Frontal cortex (tissue), 4 donors: ENCODE measurements around the gene NOL9. TPM values are rescaled to one million over a fixed set of nuclear protein-coding genes. Genes with fewer than 3 reads are reported as not detected.
"Not testable (repeated sequence)": the region's sequence is repeated elsewhere in the genome, so short reads cannot be mapped to it uniquely, and the experiment has no call there.

Experiments used
- DNase-seq, 2 donors: peaks; one replicate each; pipeline ENCODE4 v3.0.0; 2012; ENCODE audit warnings: low spot score in 2 of 2
- FAIRE-seq: peaks from 2 replicates; lab custom pipeline; 2012; peaks lifted over from hg19 to GRCh38; lab: Jason Lieb, UNC
- total RNA-seq: library from RNA; depleted of rRNA; stranded (reverse); fragments of >200 nt; gene quantifications from one replicate; pipeline ENCODE4 v1.2.3, GENCODE V29; 2014
- donor health status: control.
- donor health status: control.
- donor health status: control.

The NOL9 gene
- total RNA-seq, 1 donor from 2014 or later, result 35.9 TPM

DNA sequence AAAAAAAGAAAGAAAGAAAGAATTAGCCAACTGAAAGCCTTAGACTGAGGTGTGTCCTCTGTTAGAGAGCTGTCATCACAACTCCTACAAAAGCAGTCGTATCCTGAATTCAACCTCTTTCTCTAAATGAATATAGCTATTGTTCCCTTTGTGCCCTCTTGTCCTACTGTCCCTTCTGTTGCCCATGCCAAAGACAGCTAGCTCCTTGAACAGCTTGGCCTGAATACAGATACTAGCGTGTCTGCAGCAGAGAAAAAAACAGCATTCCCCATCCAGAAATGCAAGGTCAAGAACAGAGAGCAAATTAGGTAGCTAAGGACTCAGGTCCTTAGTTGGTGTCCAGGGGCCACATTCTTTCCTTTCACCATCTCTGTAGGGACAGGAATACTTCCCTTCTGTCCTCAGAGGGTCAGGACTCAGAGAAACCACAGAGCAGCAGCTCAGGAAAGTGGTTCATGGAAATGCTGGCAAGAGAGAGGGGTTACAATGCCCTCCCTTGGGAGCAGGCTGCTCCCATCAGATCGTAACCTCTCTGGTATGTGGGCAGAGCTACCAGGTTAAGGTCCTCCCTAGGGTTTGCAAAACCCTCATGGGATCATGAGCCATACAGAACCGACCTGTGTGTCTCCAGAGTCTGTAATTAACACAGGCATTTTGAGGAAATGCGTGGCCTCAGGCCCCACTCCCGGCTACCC is 23.7 kb upstream of the NOL9 start:
- no peak for FAIRE-seq

DNA sequence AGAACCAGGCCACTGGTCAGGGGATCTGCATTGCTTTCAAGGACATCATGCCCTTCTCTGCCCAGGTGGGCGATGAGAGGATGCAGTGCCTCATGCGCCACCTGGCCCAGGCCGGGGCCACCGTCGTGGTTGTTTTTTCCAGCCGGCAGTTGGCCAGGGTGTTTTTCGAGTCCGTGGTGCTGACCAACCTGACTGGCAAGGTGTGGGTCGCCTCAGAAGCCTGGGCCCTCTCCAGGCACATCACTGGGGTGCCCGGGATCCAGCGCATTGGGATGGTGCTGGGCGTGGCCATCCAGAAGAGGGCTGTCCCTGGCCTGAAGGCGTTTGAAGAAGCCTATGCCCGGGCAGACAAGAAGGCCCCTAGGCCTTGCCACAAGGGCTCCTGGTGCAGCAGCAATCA is 20.5 kb upstream of the NOL9 start:
- no peak for DNase-seq
- no peak for FAIRE-seq

More for the DNA sequence above, 23.7 kb upstream of the NOL9 start:
- DNase-seq, result no peak

DNA sequence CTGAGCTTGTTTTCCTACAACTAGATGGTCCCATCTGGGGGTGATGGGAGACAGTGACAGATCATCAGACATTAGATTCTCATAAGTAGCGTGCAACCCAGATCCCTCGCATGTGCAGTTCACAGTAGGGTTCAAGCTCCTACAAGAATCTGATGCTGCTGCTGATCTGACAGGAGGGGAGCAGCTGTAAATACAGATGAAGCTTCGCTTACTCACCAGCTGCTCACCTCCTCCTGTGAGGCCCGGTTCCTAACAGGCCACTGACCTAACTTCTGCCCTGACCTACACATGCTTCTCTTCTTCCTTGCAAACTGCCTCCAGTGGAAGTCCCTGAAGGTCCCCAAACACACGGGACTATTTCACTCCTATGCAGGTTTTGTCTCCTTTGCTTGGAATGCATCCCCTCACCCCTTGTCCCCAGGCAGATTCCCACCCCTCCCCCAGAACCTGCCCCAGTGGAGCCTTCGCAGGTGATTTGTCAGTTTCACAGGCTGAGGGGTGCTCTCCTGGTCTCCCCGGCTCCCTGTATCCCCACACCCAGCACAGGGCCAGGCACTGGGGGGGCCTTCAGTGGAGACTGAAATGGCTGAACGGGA is 19.8 kb upstream of the NOL9 start:
- FAIRE-seq (no peak), DNase-seq (no peak)

DNA sequence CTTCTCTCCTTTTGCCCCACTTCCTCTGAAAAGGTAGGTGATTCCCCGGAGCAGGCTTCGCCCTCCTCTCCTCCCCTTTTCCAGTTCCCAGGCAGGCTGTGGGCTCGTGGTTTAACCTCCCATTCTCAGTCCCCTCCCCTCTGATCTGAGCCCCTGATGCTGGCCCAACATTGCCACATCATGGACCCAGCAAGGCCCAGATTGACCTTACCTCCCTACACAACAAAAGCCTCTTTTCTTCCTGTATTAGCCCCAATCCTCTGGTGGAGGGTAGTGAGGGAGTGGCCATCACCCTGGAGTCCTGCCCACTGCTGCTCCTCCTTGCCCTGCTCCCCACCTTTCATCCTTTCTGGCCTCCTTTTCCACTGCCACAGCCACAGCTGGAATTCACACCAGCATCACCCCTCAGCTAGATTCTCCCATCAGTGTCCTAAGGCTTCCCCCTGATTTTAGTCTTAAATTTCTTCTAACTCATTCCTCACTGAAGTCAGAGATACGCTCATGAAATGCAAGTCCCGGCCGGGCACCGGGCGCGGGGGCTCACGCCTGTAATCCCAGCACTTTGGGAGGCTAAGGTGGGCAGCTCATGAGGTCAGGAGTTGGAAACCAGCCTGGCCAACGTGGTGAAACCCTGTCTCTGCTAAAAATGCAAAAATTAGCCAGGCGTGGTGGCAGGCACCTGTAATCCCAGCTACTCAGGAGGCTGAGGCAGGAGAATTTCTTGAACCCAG is 18.5 kb upstream of the NOL9 start:
- no peak for FAIRE-seq
- DNase-seq, result no peak

DNA sequence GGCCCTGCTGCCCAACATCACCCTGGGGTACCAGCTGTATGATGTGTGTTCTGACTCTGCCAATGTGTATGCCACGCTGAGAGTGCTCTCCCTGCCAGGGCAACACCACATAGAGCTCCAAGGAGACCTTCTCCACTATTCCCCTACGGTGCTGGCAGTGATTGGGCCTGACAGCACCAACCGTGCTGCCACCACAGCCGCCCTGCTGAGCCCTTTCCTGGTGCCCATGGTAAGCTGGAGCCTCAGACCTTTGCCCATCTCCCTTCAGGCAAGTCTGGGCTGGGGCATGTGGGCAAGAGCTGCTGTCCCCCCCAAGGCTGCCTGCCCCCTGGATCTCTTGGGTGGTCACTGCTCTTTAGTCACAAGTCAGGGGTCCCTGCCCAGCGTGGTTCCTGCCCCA is 16.7 kb upstream of the NOL9 start:
- FAIRE-seq, result no peak
- no peak for DNase-seq

DNA sequence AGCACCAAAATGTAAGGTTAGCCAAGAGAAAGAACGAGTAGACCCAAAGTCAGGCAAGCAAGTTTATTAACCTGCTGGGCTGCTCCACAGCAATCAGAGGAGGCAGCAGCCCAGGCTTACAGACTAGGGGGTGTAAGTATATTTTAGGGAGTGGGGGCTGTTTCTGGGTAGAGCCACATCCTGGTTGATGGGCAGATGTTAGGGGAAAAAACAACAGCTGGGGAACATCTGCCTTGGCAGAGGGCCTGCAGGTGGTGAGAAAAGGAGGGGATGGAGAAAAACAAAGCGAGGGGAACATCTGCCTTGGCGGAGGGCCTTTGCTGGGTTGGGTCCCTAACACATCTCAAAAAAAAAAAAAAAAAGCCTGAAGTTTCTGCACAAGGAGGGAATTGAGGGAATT is 15.8 kb upstream of the NOL9 start:
- FAIRE-seq, result no peak

DNA sequence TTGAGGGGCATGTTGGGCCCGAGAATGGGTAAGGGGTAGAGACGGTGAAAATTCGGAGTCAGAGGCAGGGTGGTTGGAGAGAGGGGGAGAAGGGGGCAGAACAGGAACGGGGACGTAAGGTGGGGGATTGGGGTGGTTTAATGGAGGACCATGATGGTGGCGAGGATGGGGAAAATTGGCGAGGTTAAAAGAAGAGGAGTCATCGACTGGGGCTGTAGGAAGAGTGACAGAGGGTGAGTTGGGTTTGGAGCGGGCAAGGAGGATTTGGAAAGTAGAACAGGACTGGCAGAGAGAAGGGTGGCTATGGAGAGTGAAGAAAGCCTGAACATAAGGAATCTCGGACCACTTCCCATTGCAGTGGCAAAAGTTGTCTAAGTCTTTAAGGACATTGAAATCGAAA is 14.7 kb upstream of the NOL9 start:
- FAIRE-seq (no peak), DNase-seq (no peak)

More for the DNA sequence above, 15.8 kb upstream of the NOL9 start:
- no peak for DNase-seq

DNA sequence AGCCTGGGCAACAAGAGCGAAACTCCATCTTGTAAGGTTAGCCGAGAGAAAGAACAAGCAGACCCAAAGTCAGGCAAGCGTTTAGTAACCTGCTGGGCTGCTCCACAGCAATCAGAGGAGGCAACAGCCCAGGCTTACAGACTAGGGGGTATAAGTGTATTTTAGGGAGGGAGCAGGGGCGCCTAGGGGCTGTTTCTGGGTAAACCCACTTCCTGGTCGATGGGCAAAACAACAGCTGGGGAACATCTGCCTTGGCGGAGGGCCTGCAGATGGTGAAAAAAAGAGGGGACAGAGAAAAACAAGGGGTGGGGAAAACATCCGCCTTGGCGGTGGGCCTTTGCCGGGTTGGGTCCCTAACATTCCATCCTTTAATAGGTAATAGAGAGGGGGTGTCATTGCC is 6.0 kb upstream of the NOL9 start:
- no peak for DNase-seq
- no peak for FAIRE-seq

DNA sequence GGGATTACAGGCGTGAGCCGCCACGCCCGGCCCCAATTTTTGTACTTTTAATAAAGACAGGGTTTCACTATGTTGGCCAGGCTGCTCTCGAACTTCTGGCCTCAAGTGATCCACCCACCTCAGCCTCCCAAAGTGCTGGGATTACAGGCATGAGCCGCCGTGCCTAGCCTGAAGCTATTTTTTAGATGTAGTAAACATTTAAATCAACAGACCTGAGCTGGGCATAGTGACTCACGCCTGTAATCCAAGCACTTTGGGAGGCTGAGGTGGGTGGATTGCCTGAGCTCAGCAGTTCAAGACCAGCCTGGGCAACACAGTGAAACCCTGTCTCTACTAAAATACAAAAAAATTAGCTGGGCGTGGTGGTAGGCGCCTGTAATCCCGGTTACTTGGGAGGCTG is 4.8 kb upstream of the NOL9 start:
- DNase-seq, FAIRE-seq: not testable (repeated sequence)

DNA sequence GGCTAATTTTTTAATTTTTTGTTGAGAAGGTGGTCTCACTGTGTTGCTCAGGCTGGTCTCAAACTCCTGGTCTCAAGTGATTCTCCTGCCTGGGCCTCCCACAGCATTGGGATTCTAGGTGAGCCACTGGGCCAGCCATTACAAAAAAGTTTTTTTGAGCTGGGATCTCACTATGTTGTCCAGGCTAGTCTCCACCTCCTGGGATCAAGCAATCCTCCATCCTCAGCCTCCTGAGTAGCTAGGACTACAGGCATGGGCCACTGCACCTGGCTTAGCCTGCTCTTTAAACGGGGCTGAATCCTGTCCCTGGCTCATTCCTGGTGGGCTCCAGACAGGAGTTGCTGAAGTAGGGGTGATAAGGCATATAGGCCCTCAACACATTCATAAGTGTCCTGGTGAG is 3.3 kb upstream of the NOL9 start:
- no peak for FAIRE-seq
- no peak for DNase-seq

DNA sequence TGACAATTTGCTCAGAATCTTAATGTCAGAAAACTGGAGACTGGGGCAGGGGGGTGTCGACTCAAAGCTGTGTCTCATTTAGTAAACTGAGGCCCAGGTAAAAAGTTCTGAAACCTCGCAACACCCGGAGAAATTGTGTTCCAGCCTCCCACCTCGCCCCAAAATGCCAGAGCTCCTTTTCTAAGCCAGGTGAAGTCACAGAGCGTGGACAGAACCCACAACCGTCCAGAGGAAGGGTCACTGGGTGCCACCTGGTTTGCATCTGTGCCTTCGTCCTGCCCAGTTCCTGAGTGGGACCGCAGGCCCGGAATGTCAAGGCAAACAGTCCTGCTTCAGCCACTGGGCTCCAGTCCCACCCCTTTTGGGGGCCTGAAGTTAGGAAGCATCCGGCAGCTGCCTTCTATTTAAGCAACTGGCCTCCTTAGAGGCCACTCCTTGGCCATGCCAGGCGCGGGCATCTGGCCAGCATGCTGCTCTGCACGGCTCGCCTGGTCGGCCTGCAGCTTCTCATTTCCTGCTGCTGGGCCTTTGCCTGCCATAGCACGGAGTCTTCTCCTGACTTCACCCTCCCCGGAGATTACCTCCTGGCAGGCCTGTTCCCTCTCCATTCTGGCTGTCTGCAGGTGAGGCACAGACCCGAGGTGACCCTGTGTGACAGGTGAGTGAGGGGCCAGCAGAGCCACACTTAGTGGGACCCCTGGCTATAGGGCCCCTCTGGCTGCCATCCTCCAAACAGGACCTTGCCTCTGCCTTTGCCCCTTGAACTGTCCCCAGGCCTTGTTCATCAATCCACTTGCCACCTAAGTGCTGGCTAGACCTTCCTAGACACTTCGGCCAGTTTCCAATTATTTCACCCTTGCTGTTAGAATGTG is 830 bp upstream of the NOL9 start, which contains the start of gene TAS1R1:
TSS of gene TAS1R1 (plus strand) at position 401 of the 872 bp plus-strand sequence. CDS start at position 468, 67 bp downstream.
- DNase-seq, result no peak
- no peak for FAIRE-seq

DNA sequence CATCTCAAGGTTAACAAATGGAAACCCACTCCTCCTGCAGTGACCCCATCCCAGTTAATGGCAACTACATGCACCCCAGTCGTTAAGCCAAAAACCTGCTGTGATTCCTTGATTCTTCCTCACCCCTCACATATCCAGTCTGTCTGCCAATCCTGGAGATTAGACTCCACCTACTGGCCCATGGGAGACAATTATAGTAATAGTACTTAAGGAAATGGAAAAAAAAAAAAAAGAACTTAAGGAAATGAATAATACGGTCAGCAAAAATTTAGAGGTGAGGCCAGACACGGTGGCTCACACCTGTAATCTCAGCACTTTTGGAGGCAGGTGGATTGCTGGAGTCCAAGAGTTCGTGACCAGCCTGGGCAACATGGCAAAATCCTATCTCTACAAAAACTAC is 7.0 kb downstream of the NOL9 start:
- no peak for DNase-seq
- FAIRE-seq, result no peak

DNA sequence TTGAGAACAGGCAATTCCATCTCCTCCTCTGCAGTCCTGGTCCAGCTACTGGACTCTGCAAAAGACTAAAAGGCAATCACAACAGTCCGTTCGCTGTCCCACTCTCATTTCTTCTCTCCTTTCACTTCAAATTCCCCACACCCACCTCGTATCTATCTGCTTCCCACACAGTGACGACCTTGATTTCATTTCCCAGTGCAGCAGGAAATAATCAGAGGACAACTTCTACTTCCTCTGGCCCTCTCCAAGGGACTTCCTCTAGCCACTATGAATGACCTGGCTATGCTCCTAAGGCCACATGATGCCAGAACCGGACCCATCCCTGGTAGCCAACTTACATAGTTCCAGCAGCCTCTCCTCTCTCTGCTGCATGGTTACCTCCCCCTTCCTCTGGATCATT is 8.0 kb downstream of the NOL9 start:
- no peak for FAIRE-seq

DNA sequence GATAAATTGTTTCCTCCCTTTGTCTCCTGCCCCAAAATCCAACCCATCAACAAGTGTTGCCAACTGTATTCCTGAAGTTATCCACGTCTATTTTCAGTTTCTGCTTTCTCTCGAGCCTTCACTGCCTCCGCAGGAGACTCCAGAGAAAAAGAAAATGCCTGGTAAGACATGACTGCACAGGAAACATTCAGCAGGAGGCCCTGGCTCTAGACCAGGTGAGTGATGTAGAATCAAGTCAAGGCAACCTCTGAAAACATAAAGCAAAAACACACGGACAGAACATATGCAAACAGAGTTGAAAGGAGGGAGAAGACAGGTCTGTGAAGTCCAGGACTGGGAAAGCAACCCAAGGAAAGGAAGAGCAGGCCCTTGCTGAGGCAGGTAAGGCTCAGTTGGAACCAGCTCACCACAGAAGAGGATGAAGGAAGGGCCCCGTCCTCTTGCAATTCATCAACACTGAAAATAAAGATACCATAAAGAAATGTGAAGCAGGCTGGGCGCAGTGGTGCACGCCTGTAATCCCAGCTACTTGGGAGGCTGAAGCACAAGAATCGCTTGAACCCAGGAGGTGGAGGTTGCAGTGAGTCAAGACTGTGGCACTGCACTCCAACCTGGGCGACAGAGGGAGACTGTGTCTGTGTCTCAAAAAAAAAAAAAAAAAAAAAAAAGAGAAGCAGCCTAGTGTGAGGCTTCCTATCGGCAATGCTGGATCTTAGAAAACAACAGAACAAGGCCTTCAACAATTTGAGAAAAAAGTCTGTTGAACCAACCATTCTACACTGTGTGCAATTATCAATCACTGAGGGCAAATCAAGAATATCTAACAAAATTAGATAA is 8.8 kb downstream of the NOL9 start:
- no peak for DNase-seq
- FAIRE-seq, result no peak

More for the DNA sequence above, 8.0 kb downstream of the NOL9 start:
- no peak for DNase-seq

DNA sequence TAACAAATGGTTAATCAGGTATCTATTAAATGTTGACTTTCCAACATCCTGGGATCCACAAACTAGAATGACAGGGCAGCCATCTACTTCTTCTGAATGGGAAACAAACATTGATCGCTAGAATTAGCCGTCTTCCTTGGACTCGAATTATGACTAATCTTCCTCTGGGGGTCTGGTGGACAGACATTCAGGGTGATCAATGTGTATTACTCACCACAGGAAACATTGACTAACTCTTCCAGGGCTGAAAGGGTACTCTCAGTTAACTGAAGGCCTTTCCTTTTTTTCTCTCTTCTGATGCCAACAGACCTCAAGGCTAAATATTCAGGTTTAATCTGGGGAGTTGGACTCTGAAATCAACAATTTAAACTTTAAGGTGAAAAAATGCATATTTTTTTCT is 9.5 kb downstream of the NOL9 start:
- DNase-seq (no peak), FAIRE-seq (no peak)

DNA sequence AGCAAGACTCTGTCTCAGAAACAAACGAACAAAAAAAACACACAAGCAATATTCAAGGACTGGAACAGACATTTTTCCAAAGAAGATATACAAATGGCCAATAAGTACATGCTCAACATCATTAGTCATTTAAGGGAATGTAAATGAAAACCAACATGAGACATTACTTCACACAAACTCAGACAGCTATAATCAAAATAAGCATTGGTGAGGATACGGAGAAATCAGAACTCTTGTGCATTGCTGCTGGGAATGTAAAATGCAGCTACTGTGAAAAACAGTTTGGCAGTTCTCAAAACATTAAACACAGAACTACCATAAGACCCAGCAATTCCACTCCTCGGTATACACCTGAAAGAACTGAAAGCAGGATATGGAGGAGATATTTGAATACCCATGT is 15.4 kb downstream of the NOL9 start:
- FAIRE-seq (no peak), DNase-seq (no peak)

DNA sequence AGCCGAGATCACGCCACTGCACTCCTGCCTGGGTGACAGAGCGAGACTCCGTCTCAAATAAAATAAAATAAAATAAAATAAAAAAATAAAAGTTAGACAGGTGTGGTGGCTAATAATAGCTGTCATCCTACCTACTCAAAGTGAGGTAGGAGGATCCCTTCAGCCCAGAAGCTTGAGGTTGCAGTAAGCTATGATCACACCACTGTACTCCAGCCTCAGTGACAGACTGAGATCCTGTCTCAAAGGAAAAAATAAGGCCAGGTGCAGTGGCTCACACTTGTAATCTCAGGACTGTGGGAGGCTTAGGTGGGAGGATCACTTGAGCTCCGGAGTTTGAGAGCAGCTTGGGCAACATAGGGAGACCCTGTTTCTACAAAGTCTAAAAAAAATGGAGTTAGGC is 18.0 kb downstream of the NOL9 start:
- FAIRE-seq (no peak), DNase-seq (no peak)

DNA sequence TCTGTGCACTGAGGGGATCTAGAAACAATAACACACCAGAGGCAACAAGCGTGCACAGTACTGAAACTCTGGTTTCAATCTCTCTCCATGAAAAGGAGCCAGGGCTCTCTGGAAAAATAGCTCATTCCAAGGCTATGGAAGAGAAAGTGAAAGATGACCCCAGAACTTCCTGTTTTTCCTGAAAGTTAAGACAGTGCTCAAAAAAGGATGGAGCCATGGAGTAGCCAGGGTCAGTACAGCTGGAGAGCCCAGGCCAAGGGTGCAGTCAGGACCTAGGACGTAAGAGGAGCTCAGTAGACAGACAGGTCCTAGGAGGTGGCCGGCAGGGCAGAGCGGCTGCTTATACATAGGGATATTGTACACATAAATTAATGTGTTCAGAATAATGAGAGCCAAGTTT is 19.1 kb downstream of the NOL9 start:
- no peak for DNase-seq
- FAIRE-seq, result no peak

DNA sequence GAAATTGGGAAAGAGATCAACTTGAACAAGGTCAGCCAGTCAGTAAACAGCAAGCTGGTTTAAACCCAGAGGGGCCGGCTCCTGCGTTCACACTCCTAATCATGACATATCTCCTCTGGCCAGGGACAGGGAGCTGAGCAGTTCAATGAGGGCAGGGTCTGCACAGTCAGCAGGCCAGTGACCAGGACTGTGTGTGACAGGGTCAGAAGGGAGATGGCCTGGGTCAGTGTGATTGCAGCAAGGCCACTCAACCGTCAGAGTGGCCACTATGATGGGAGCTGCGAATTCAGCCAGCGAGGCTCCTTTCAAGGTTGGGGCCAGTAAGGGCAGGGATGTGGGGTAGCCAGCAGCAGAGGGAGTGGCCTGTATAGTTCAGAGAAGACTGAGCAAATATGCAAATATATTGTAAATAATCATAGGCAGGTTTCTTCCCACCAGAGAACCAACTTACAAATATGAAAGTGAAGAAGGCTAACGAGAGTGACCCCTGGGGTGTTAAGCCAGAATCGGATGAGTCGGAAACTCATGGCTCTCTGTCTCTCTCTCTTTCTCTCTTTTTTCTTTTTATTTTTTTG is 20.0 kb downstream of the NOL9 start:
- FAIRE-seq, result no peak
- DNase-seq, result no peak
